Right lobe of liver (tissue), 6 donors: ENCODE data around the gene HAUS8. TPM values are rescaled to one million over a fixed set of nuclear protein-coding genes. Genes with fewer than 3 reads are reported as not detected.

Experiments used
- ATAC-seq, 4 donors: fragments of 200-7000 bp; cut with Tn5 transposase; one replicate each; pipeline ENCODE4 v1.9.1; 2020; ENCODE audit warnings: mild to moderate bottlenecking in 4 of 4, moderate library complexity in 4 of 4
- DNase-seq, 3 donors: peaks; one replicate each; pipeline ENCODE4 v3.0.0-alpha.2; 2020
- H3K27ac ChIP-seq, 3 donors: fragments of 200-600 bp; one replicate each; pipeline ENCODE4 v1.8.0; 2022
- H3K27me3 ChIP-seq, 2 donors: fragments of 200-600 bp; one replicate each; pipeline ENCODE4 v1.8.0; 2022
- H3K36me3 ChIP-seq, 4 donors: fragments of 200-600 bp; sonication (generic) in 1 of 4; one replicate each; pipeline versions ENCODE4 v1.5.1 to v1.8.0; 2017 to 2022; ENCODE audit warnings: control low read depth in 1 of 4
- H3K4me1 ChIP-seq, 4 donors: fragments of 200-600 bp; sonication (generic) in 1 of 4; one replicate each; pipeline versions ENCODE4 v1.5.1 to v1.8.0; 2017 to 2022; ENCODE audit warnings: control low read depth in 1 of 4
- H3K4me3 ChIP-seq, 3 donors: fragments of 200-600 bp; one replicate each; pipeline ENCODE4 v1.8.0; 2022
- H3K9me3 ChIP-seq, 4 donors: fragments of 200-600 bp; sonication (generic) in 1 of 4; one replicate each; pipeline versions ENCODE4 v1.5.1 to v1.8.0; 2017 to 2022; ENCODE audit warnings: control low read depth in 1 of 4
- POLR2A ChIP-seq: fragments of 450-650 bp; IDR thresholded peaks from one replicate; pipeline ENCODE4 v1.6.1; 2017; ENCODE audit warnings: antibody characterized with exemption, mild to moderate bottlenecking
- WGBS: methylation state at CpG from one replicate; pipeline ENCODE4 v1.1.6; 2018; ENCODE audit warnings: low coverage, low lambda C conversion rate; ENCODE audit not compliant: insufficient coverage; ENCODE audit errors: missing lambda C conversion rate; 5-methylcytosine and 5-hydroxymethylcytosine counted together
- intact Hi-C, 2 donors: fragments of 100-400 bp; cut with DNase I; formaldehyde crosslinking; loops; one replicate each; pipeline versions ENCODE4 v1.11.2 to v1.14.1; 2022
- total RNA-seq, 6 experiments: library from RNA; depleted of rRNA in 2 of 6; stranded (reverse); fragments of >200 nt in 2 of 6; fragmentation: NEBNext Ultra II Directional in 3 of 6; extraction: Animal tissue kit (Norgen Biotek cat#: 25700) in 3 of 6; gene quantifications; one replicate each; pipeline versions ENCODE4 v1.1.0 to v1.2.4, GENCODE V29; 2016 to 2023
- TF ChIP-seq, protein P1 (sequence below), 4 donors: fragments of 200-600 bp in 3 of 4; fragments of 450-650 bp in 1 of 4; IDR thresholded peaks; one replicate each; pipeline versions ENCODE4 v1.5.1 to v1.8.0; 2016 to 2022; ENCODE audit warnings: antibody characterized with exemption in 4 of 4, mild to moderate bottlenecking in 2 of 4
- donor health status: DM: no; HTN: yes; CAD: no.
- donor health status: DM: no; HTN: no; CAD: no.
- donor health status: DM: no; HTN: no; CAD: no.
- donor health status: DM: no; HTN: yes; CAD: no.
- donor health status: DM: no; HTN: yes; CAD: no.

The HAUS8 gene
- total RNA-seq, 6 experiments from 2014 or later, result 3.7 to 8.5 (median 5.8) TPM

DNA sequence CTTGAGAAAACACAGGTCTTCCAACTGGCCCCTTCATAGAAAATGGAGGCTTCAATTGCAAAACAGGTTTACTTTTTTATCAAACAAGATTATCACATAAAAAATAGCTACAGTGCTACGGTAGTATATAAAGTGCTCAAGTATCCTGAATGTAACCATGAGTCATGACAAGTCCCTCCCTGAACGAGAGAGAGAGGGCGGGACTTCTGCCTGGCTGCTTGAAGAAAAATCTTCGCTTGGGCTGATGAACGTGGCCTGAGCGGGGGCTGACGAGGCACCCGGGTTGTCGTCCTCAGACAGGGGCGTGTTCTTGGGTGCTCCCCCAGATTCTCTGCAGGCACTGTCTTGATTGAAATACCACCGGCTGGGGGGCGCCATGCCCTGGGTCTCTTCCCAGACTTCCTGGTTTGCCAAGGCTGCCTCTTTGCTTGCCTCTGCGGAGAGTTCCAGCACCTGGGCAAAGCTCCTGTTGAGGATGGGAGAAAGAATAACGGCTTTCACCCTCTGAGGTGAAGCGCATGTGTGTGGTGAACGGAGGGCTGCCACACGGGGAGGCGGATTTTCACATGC is 25.5 kb downstream of the HAUS8 start:
- Histone ChIP-seq H3K4me1 (no peaks in the 10 kb centered on the region), H3K9me3 (no peaks in the 10 kb centered on the region), H3K27me3 (no peaks in the 10 kb centered on the region), H3K27ac (no peak overlapping the region), H3K36me3 (peaks cover 0 to 27% (median 4%) of the 10 kb centered on the region in 4 donors), H3K4me3 (no peak overlapping the region)
- WGBS, result 88% methylated on average over 8 of the region's 18 CpGs
- DNase-seq (no peak), ATAC-seq (no peak)
- no peak for TF ChIP-seq POLR2A
- TF ChIP-seq, protein P1, sequence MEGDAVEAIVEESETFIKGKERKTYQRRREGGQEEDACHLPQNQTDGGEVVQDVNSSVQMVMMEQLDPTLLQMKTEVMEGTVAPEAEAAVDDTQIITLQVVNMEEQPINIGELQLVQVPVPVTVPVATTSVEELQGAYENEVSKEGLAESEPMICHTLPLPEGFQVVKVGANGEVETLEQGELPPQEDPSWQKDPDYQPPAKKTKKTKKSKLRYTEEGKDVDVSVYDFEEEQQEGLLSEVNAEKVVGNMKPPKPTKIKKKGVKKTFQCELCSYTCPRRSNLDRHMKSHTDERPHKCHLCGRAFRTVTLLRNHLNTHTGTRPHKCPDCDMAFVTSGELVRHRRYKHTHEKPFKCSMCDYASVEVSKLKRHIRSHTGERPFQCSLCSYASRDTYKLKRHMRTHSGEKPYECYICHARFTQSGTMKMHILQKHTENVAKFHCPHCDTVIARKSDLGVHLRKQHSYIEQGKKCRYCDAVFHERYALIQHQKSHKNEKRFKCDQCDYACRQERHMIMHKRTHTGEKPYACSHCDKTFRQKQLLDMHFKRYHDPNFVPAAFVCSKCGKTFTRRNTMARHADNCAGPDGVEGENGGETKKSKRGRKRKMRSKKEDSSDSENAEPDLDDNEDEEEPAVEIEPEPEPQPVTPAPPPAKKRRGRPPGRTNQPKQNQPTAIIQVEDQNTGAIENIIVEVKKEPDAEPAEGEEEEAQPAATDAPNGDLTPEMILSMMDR (IDR thresholded peaks at IDR 0.05), result no peak
- intact Hi-C loops, result loop anchor here (5.0 to 10.0 kb wide), 2 partner anchors 272 to 275 kb away; no protein-coding TSS in a partner anchor

DNA sequence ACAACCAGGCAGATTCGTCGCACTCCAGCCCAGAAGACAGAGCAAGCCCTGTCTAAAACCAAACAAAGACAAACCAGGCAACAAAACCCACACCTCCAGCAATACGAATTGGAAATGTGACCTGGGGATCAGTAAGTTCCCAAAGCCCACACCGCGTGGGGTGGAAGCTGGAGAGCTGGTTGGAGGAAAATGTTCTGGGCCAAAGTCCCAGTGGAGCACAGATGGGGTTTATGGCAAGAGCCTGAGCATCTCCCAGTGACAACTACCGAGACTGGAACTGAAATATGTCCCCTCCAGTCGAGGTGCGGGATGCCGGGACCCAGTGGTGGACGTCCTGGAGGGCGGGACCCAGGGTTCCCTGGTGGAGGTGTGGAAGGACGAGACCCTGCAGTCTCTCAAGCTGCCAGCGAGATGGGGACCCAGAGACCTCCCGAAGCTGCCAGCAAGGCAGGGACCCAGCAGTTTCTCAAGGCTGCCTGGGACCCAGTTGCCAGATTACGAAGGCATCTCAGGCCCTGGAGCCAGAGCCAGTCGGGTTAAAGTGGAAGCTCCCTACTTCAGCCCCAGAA is 26.3 kb downstream of the HAUS8 start:
- H3K9me3 ChIP-seq, result no peaks in the 10 kb centered on the region
- 64% methylated on average over 5 of the region's 16 CpGs for WGBS
- intact Hi-C loops, result no loop called here
- no peak for TF ChIP-seq POLR2A
- TF ChIP-seq, protein P1 (IDR thresholded peaks at IDR 0.05), result no peak
- no peaks in the 10 kb centered on the region for H3K4me1 ChIP-seq
- ATAC-seq (no peak), DNase-seq (no peak)
- H3K4me3 ChIP-seq, result no peak overlapping the region
- no peak overlapping the region for H3K27ac ChIP-seq
- H3K27me3 ChIP-seq, result no peaks in the 10 kb centered on the region
- peaks cover 0 to 21% (median 4%) of the 10 kb centered on the region in 4 donors for H3K36me3 ChIP-seq

DNA sequence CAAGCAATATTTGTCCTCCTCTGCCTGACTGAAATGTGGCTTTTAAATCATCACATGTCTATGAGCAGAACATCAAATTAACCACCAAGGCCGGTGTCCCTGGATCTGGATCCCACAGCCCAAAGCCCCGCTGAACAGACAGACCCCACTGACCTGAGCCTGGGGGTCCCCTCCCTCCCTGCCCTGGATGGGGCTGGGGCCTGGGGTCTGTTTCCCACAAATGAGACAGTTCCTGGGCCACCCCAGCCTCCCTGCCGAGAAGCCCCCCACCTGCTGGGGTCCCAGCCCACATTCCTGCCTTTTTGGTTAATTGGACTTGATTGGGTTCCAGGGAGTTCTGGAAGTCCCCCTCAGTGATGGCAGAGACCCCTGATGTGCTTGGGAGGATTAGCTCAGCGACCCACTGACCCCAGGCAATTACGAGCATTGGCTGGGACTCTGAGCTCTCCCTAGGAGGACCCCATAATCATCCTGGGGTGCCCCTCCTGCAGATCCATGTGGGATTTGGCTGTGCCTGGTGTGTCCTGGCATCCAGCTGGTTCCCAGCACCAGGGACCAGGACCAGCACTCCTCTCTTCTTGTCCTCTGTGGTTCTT is 29.2 kb downstream of the HAUS8 start:
- WGBS, result 100% methylated on average over 1 of the region's 5 CpGs
- H3K36me3 ChIP-seq, result peaks cover 0 to 13% (median 4%) of the 10 kb centered on the region in 4 donors
- intact Hi-C loops, result no loop called here

DNA sequence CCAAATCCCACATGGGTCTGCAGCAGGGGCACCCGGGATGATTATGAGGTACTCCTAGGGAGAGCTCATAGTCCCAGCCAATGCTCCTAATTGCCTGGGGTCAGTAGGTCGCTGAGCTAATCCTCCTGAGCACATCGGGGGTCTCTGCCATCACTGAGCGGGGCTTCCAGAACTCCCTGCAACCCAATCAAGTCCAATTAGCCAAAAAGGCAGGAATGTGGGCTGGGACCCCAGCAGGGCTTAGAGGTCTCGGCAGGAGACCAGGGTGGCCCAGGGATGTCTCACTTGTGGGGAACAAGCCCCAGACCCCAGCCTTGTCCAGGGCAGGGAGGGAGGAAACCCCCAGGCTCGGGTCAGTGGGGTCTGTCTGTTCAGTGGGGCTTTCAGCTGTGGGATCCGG is 31.5 kb downstream of the HAUS8 start:
- Histone ChIP-seq H3K36me3 (no peaks in the 10 kb centered on the region), H3K4me1 (no peaks in the 10 kb centered on the region), H3K27me3 (no peaks in the 10 kb centered on the region), H3K9me3 (no peaks in the 10 kb centered on the region), H3K4me3 (no peak overlapping the region), H3K27ac (no peak overlapping the region)
- DNase-seq (no peak), ATAC-seq (no peak)
- WGBS, result 41% methylated on average over 4 of the region's 7 CpGs
- TF ChIP-seq, protein P1 (IDR thresholded peaks at IDR 0.05), result no peak
- no peak for TF ChIP-seq POLR2A
- intact Hi-C loops, result no loop called here

More for the DNA sequence above, 29.2 kb downstream of the HAUS8 start:
- Histone ChIP-seq H3K27me3 (no peaks in the 10 kb centered on the region), H3K4me1 (no peaks in the 10 kb centered on the region), H3K4me3 (no peak overlapping the region), H3K9me3 (no peaks in the 10 kb centered on the region), H3K27ac (no peak overlapping the region)
- ATAC-seq, result no peak
- TF ChIP-seq, protein P1 (IDR thresholded peaks at IDR 0.05), result no peak
- TF ChIP-seq POLR2A, result no peak
- no peak for DNase-seq
